Erythroblast (primary cell): ENCODE measurements around the gene PTPRU.

Source experiments
- GATA1 ChIP-seq: IDR thresholded peaks from 2 replicates; pipeline ENCODE4 v1.6.1; 2011; ENCODE audit warnings: low read depth, mild to moderate bottlenecking, control low read depth, low read length, moderate library complexity
- POLR2A ChIP-seq: IDR thresholded peaks from 2 replicates; pipeline ENCODE4 v1.6.1; 2011; ENCODE audit warnings: mild to moderate bottlenecking, low read length

GRCh38 chr1:29258976-29259801 lies 22.9 kb downstream of the PTPRU start:
- TF ChIP-seq POLR2A: no peak
- no peak for TF ChIP-seq GATA1
